Upper lobe of right lung (tissue), 1 donor: Measurements from ENCODE around the gene KHDRBS2. TPM values are rescaled to one million over a fixed set of nuclear protein-coding genes. Genes with fewer than 3 reads are reported as not detected.

ENCODE experiments used
- ATAC-seq: fragments of 200-7000 bp; cut with Tn5 transposase; one replicate; pipeline ENCODE4 v1.9.1; 2020; ENCODE audit warnings: mild to moderate bottlenecking, moderate library complexity
- DNase-seq: peaks from one replicate; pipeline ENCODE4 v3.0.0-alpha.2; 2020
- H3K27ac ChIP-seq: fragments of 200-600 bp; one replicate; pipeline ENCODE4 v1.8.0; 2022
- H3K27me3 ChIP-seq: fragments of 200-600 bp; one replicate; pipeline ENCODE4 v1.8.0; 2022; ENCODE audit warnings: mild to moderate bottlenecking
- H3K36me3 ChIP-seq: fragments of 200-600 bp; one replicate; pipeline ENCODE4 v1.8.0; 2022
- H3K4me1 ChIP-seq: fragments of 200-600 bp; one replicate; pipeline ENCODE4 v1.8.0; 2022
- H3K4me3 ChIP-seq: fragments of 200-600 bp; one replicate; pipeline ENCODE4 v1.8.0; 2022; ENCODE audit warnings: mild to moderate bottlenecking
- H3K9me3 ChIP-seq: fragments of 200-600 bp; one replicate; pipeline ENCODE4 v1.8.0; 2022
- intact Hi-C: fragments of 100-400 bp; cut with DNase I; formaldehyde crosslinking; loops from one replicate; pipeline ENCODE4 v1.11.0; 2022
- total RNA-seq: library from RNA; stranded (reverse); fragmentation: NEBNext Ultra II Directional; extraction: Animal tissue kit (Norgen Biotek cat#: 25700); gene quantifications from one replicate; pipeline ENCODE4 v1.2.1, GENCODE V29; 2021
- TF ChIP-seq, protein P1 (sequence below): fragments of 200-600 bp; IDR thresholded peaks from one replicate; pipeline ENCODE4 v1.8.0; 2022; ENCODE audit warnings: antibody characterized with exemption
- donor health status: DM: no; HTN: yes; CAD: no; lungs with severe emphysema.

The KHDRBS2 gene
- total RNA-seq, 1 donor from 2014 or later, result 9.4 TPM

DNA sequence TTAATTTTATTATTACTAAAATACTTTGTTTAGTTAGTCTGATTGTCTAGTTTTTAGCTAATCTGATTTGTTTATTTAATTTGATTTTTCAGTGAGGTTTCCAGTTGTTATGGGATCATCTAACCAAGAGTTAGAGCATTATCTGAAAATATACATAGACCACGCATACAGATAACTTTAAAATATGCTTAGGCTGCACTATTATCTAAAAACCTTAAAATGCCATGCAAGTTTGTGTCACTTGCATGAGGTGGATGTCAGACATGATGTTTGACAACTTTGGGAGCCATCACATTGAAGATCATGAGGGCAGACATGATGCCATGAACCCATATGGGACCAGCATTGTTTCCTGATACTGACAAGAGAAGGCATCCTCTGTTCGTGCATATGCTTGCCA, 610.3 kb downstream of the KHDRBS2 start:
- DNase-seq, result no peak
- Histone ChIP-seq H3K36me3 (no peaks in the 10 kb centered on the region), H3K27ac (no peak overlapping the region), H3K4me3 (no peak overlapping the region), H3K4me1 (no peaks in the 10 kb centered on the region), H3K9me3 (no peaks in the 10 kb centered on the region), H3K27me3 (no peaks in the 10 kb centered on the region)
- ATAC-seq, result no peak
- TF ChIP-seq, protein P1, sequence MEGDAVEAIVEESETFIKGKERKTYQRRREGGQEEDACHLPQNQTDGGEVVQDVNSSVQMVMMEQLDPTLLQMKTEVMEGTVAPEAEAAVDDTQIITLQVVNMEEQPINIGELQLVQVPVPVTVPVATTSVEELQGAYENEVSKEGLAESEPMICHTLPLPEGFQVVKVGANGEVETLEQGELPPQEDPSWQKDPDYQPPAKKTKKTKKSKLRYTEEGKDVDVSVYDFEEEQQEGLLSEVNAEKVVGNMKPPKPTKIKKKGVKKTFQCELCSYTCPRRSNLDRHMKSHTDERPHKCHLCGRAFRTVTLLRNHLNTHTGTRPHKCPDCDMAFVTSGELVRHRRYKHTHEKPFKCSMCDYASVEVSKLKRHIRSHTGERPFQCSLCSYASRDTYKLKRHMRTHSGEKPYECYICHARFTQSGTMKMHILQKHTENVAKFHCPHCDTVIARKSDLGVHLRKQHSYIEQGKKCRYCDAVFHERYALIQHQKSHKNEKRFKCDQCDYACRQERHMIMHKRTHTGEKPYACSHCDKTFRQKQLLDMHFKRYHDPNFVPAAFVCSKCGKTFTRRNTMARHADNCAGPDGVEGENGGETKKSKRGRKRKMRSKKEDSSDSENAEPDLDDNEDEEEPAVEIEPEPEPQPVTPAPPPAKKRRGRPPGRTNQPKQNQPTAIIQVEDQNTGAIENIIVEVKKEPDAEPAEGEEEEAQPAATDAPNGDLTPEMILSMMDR, result no peak
- intact Hi-C loops, result no loop called here

DNA sequence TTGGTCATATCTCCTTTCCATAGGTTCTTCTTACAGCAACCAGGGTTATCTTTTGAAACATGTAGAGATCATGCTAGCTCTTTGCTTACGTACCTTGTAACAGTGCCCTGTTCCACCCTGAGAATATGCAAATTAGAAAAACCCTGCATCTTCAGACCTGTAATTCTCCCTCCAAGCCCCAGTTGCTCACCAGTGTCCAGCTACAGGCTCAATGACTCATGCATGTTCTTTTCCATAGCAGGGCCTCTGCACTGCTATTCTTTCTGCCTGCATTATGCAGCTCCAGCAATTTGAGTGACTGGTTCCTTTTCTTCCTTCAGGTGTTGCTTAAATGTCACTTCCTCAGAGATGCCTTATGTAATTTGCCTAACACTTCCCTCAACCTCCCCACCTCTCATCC, 636.2 kb downstream of the KHDRBS2 start:
- no peak for ATAC-seq
- TF ChIP-seq, protein P1, result no peak

DNA sequence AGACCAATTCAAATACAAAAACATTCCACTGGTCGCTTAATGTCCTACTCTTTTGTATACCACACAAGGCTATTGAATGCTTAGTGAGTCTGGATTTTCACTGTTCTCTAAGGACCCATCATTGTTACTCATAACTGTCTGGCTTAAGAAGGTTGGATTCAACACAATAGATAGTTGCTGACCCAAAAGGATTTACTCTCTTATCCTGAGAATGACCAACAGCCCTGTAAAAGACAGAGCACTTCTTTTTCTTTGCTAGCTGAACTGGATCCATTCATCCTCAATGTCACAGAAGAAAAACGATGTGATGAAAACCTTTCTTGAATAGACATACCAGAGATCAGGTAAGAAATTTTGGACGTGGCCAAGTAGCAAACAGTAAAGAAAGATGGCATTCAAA, 645.6 kb downstream of the KHDRBS2 start:
- no peaks in the 10 kb centered on the region for H3K36me3 ChIP-seq
- DNase-seq, result no peak
- H3K4me3 ChIP-seq, result no peak overlapping the region
- H3K9me3 ChIP-seq, result peaks cover 3% of the 10 kb centered on the region
- intact Hi-C loops, result no loop called here
- ATAC-seq, result no peak
- no peak overlapping the region for H3K27ac ChIP-seq
- H3K4me1 ChIP-seq, result no peaks in the 10 kb centered on the region
- TF ChIP-seq, protein P1, result no peak
- no peaks in the 10 kb centered on the region for H3K27me3 ChIP-seq

More for the DNA sequence above, 636.2 kb downstream of the KHDRBS2 start:
- intact Hi-C loops, result no loop called here
- Histone ChIP-seq H3K4me3 (no peak overlapping the region), H3K27me3 (no peaks in the 10 kb centered on the region), H3K36me3 (no peaks in the 10 kb centered on the region), H3K27ac (no peak overlapping the region), H3K4me1 (no peaks in the 10 kb centered on the region), H3K9me3 (no peaks in the 10 kb centered on the region)
- no peak for DNase-seq
